Erythroblast (primary cell): ENCODE measurements around the gene C1orf232.

Experiments
- DNase-seq, 2 experiments: peaks; one replicate each; lab custom pipeline; 2025; lab: John Stamatoyannopoulos, UW
- GATA1 ChIP-seq: IDR thresholded peaks from 2 replicates; pipeline ENCODE4 v1.6.1; 2011; ENCODE audit warnings: low read depth, mild to moderate bottlenecking, control low read depth, low read length, moderate library complexity
- POLR2A ChIP-seq: IDR thresholded peaks from 2 replicates; pipeline ENCODE4 v1.6.1; 2011; ENCODE audit warnings: mild to moderate bottlenecking, low read length

The C1orf232 gene

GRCh38 chr1:26168410-26169197 is at the start of gene C1orf232:
Gene C1orf232, minus strand, starts transcription at chr1:26168963. Its CDS starts 464 bp downstream, at chr1:26168499.
- TF ChIP-seq GATA1 (no peak), POLR2A (no peak)

GRCh38 chr1:26215246-26215645 is 46.5 kb upstream of the C1orf232 start:
- no peak for DNase-seq
- TF ChIP-seq POLR2A (no peak), GATA1 (no peak)

More at GRCh38 chr1:26168410-26169197, at the start of gene C1orf232:
- no peak for DNase-seq

GRCh38 chr1:26213335-26213905 is 44.7 kb upstream of the C1orf232 start:
- DNase-seq: no peak
- no peak for TF ChIP-seq GATA1
- no peak for TF ChIP-seq POLR2A

GRCh38 chr1:26212726-26213125 is 44.0 kb upstream of the C1orf232 start:
- no peak for DNase-seq
- no peak for TF ChIP-seq GATA1
- TF ChIP-seq POLR2A: no peak

- TF ChIP-seq GATA1 (no peak), POLR2A (no peak)
- no peak for DNase-seq
These were observed 41.5 kb upstream of the C1orf232 start for GRCh38 chr1:26210147-26210870.

GRCh38 chr1:26203642-26204318 is 35.0 kb upstream of the C1orf232 start:
- peak in 1 of 2 experiments; percentile 15 for DNase-seq
- TF ChIP-seq POLR2A (no peak), GATA1 (no peak)

- DNase-seq: no peak
- TF ChIP-seq GATA1 (no peak), POLR2A (no peak)
These were observed 31.6 kb upstream of the C1orf232 start for GRCh38 chr1:26200413-26200812.

GRCh38 chr1:26197813-26198212 is 29.1 kb upstream of the C1orf232 start:
- TF ChIP-seq GATA1 (no peak), POLR2A (no peak)
- DNase-seq: no peak

- TF ChIP-seq POLR2A (no peak), GATA1 (no peak)
- DNase-seq: no peak
These were observed 28.5 kb upstream of the C1orf232 start for GRCh38 chr1:26197301-26197700.

GRCh38 chr1:26195805-26196204 is 27.0 kb upstream of the C1orf232 start:
- DNase-seq: no peak

GRCh38 chr1:26191739-26192138 is 23.0 kb upstream of the C1orf232 start:
- DNase-seq: no peak
- no peak for TF ChIP-seq POLR2A
- no peak for TF ChIP-seq GATA1

More at GRCh38 chr1:26195805-26196204, 27.0 kb upstream of the C1orf232 start:
- TF ChIP-seq GATA1: no peak
- TF ChIP-seq POLR2A: no peak

GRCh38 chr1:26190373-26190987 is 21.7 kb upstream of the C1orf232 start, which contains the start of gene CATSPER4:
Gene CATSPER4, plus strand, starts transcription at chr1:26190602. Its CDS starts 26 bp downstream, at chr1:26190628.
- no peak for TF ChIP-seq GATA1
- no peak for TF ChIP-seq POLR2A
- peak in 1 of 2 experiments; percentile 35 for DNase-seq
